Mesenchymal stem cell (in vitro differentiated cells and primary cell): ENCODE measurements around the gene KDM1A.

Source experiments
- DNase-seq: peaks from one replicate; pipeline ENCODE4 v3.0.0-alpha.2; 2013
- H2AFZ ChIP-seq: one replicate; pipeline ENCODE4 v1.6.1; 2013; ENCODE audit warnings: low read depth, mild to moderate bottlenecking, control low read depth, inconsistent platforms, low read length, moderate library complexity
- H2AK5ac ChIP-seq: 2 replicates; pipeline ENCODE4 v1.6.1; 2013; ENCODE audit warnings: low read length, moderate library complexity, mild to moderate bottlenecking, inconsistent platforms; ENCODE audit not compliant: severe bottlenecking
- H2BK120ac ChIP-seq: one replicate; pipeline ENCODE4 v1.6.1; 2013; ENCODE audit warnings: low read depth, mild to moderate bottlenecking, inconsistent platforms, low read length, moderate library complexity
- H2BK12ac ChIP-seq, 2 experiments: one replicate each; pipeline ENCODE4 v1.6.1; 2013; ENCODE audit warnings: inconsistent platforms in 2 of 2, low read length in 2 of 2, mild to moderate bottlenecking in 2 of 2, moderate library complexity in 2 of 2, control low read depth in 1 of 2
- H2BK15ac ChIP-seq: one replicate; pipeline ENCODE4 v1.6.1; 2013; ENCODE audit warnings: mild to moderate bottlenecking, low read depth, inconsistent platforms; ENCODE audit not compliant: poor library complexity, severe bottlenecking
- H2BK5ac ChIP-seq: 2 replicates; pipeline ENCODE4 v1.6.1; 2013; ENCODE audit warnings: low read depth, mild to moderate bottlenecking, low read length, control low read depth, inconsistent platforms; ENCODE audit not compliant: poor library complexity, severe bottlenecking
- H3K14ac ChIP-seq, 2 experiments: one replicate each; pipeline ENCODE4 v1.6.1; 2013; ENCODE audit warnings: inconsistent platforms in 2 of 2, low read length in 2 of 2, control low read depth in 1 of 2, mild to moderate bottlenecking in 1 of 2, moderate library complexity in 1 of 2
- H3K18ac ChIP-seq, 2 experiments: one replicate each; pipeline ENCODE4 v1.6.1; 2013; ENCODE audit warnings: inconsistent platforms in 2 of 2, low read length in 2 of 2, control low read depth in 1 of 2, low read depth in 1 of 2, mild to moderate bottlenecking in 1 of 2
- H3K23ac ChIP-seq, 2 experiments: one replicate each; pipeline ENCODE4 v1.6.1; 2013; ENCODE audit warnings: inconsistent platforms in 2 of 2, low read length in 2 of 2, mild to moderate bottlenecking in 2 of 2, moderate library complexity in 2 of 2, control low read depth in 1 of 2
- H3K27ac ChIP-seq: 2 replicates; pipeline ENCODE4 v1.5.1; 2013; ENCODE audit warnings: mild to moderate bottlenecking, moderate library complexity, low read length, control low read depth, inconsistent platforms; ENCODE audit not compliant: poor library complexity, severe bottlenecking
- H3K27me3 ChIP-seq, 2 experiments: 2 replicates each; pipeline versions ENCODE4 v1.6.1 to v1.7.0; 2013; ENCODE audit warnings: low read length in 2 of 2, mild to moderate bottlenecking in 2 of 2, moderate library complexity in 2 of 2, control low read depth in 1 of 2, inconsistent platforms in 1 of 2; ENCODE audit not compliant: control insufficient read depth in 1 of 2, insufficient read depth in 1 of 2
- H3K36me3 ChIP-seq, 2 experiments: 2 replicates each; pipeline versions ENCODE4 v1.6.1 to v1.7.0; 2013; ENCODE audit warnings: low read length in 2 of 2, control low read depth in 1 of 2, inconsistent platforms in 1 of 2, low read depth in 1 of 2, mild to moderate bottlenecking in 1 of 2; ENCODE audit not compliant: insufficient read depth in 2 of 2, control insufficient read depth in 1 of 2
- H3K4ac ChIP-seq, 2 experiments: one replicate each; pipeline ENCODE4 v1.6.1; 2013; ENCODE audit warnings: inconsistent platforms in 2 of 2, low read length in 2 of 2, mild to moderate bottlenecking in 2 of 2, moderate library complexity in 2 of 2, control low read depth in 1 of 2, low read depth in 1 of 2
- H3K4me1 ChIP-seq: 2 replicates; pipeline ENCODE4 v1.6.1; 2013; ENCODE audit warnings: low read depth, low read length, control low read depth; ENCODE audit not compliant: control insufficient read depth, insufficient read depth
- H3K4me2 ChIP-seq: 2 replicates; pipeline ENCODE4 v1.6.1; 2013; ENCODE audit warnings: low read length, mild to moderate bottlenecking, inconsistent platforms; ENCODE audit not compliant: poor library complexity, severe bottlenecking
- H3K4me3 ChIP-seq, 2 experiments: 2 replicates each; pipeline versions ENCODE4 v1.5.1 to v1.7.0; 2013; ENCODE audit warnings: low read length in 2 of 2, mild to moderate bottlenecking in 2 of 2, control low read depth in 1 of 2, low read depth in 1 of 2; ENCODE audit not compliant: insufficient read depth in 1 of 2
- H3K79me1 ChIP-seq: replicated peaks from 2 replicates; pipeline ENCODE4 v1.6.1; 2013; ENCODE audit warnings: mild to moderate bottlenecking, control low read depth, low read length, inconsistent platforms; ENCODE audit not compliant: poor library complexity, severe bottlenecking
- H3K9ac ChIP-seq: 2 replicates; pipeline ENCODE4 v1.7.0; 2013; ENCODE audit warnings: mild to moderate bottlenecking, low read length, moderate library complexity
- H3K9me3 ChIP-seq: 2 replicates; pipeline ENCODE4 v1.7.0; 2013; ENCODE audit warnings: mild to moderate bottlenecking, low read length; ENCODE audit not compliant: control insufficient read depth
- H4K8ac ChIP-seq: one replicate; pipeline ENCODE4 v1.6.1; 2013; ENCODE audit warnings: inconsistent platforms, mild to moderate bottlenecking, low read length, moderate library complexity
- H4K91ac ChIP-seq: one replicate; pipeline ENCODE4 v1.6.1; 2013; ENCODE audit warnings: mild to moderate bottlenecking, low read length, inconsistent platforms
- WGBS: methylation state at CpG from one replicate; pipeline ENCODE4 v1.1.7; 2013; ENCODE audit warnings: mixed read lengths; 5-methylcytosine and 5-hydroxymethylcytosine counted together

Gene KDM1A

DNA sequence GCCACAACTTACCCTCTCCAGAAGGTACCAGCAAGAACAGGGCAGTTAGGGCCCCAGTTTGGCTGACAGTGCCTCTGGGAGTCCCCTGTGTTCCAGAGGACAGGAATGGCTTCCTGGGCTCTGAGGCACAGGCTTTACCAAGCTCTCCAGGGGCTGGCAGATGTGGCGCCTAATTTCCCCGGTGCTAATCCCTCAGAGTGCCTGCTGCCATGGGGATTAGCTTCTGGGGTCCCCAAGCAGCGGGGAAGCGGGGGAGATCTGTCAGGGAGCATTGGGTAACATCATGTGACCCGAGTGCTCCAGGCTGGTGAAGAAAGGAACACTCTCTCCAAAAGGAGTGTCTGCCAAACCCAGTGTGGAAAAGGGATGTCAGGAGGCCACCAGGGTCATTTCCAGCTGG, 46.5 kb upstream of the KDM1A start, which contains the start of gene LACTBL1:
LACTBL1 (minus strand) TSS at position 107 of the 400 bp plus-strand sequence. CDS start 550 bp downstream, outside the sequence.
- peaks cover 28 to 52% of the 10 kb centered on the region in 2 experiments for H3K27me3 ChIP-seq
- H2BK12ac ChIP-seq, result no peak within 1 kb of the TSS
- no peaks in the 10 kb centered on the region for H3K79me1 ChIP-seq
- no peak within 1 kb of the TSS for H4K91ac ChIP-seq
- no peak within 1 kb of the TSS for H3K4me2 ChIP-seq
- no peak within 1 kb of the TSS for H4K8ac ChIP-seq
- no peak within 1 kb of the TSS for H3K4ac ChIP-seq
- no peaks in the 10 kb centered on the region for H3K9me3 ChIP-seq
- H2AFZ ChIP-seq, result no peak within 1 kb of the TSS
- no peak within 1 kb of the TSS for H2BK120ac ChIP-seq
- no peak for DNase-seq
- no peak within 1 kb of the TSS for H3K23ac ChIP-seq
- no peak within 1 kb of the TSS for H3K14ac ChIP-seq
- H3K27ac ChIP-seq, result no peak within 1 kb of the TSS
- 93% methylated on average over 5 of the region's 5 CpGs for WGBS
- H3K4me3 ChIP-seq, result no peak within 1 kb of the TSS
- H2AK5ac ChIP-seq, result no peak within 1 kb of the TSS
- H2BK5ac ChIP-seq, result no peak within 1 kb of the TSS
- H3K4me1 ChIP-seq, result peaks cover 4% of the 10 kb centered on the region
- H3K9ac ChIP-seq, result no peak within 1 kb of the TSS
- H3K36me3 ChIP-seq, result no peaks in the 10 kb centered on the region
- no peak within 1 kb of the TSS for H3K18ac ChIP-seq
- no peak within 1 kb of the TSS for H2BK15ac ChIP-seq

DNA sequence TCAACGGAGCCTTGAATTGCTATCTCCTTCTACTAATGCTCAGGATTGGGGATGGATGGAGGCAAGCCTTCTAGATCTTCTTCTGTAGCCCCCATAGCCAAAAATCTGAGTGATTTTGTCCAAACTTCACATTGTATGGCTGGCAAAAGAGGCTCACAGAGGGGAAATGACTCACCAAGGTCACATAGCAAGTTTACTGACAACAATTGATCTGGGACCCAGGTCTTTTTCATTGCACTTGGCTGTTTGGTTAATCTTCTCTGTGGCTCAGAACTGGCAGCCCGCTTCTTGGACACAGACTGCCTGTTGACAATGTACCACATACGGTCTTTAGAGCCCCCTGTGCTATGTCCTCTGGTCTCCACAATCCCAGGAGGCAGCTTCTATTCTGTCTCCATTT, 43.6 kb upstream of the KDM1A start:
- H2AK5ac ChIP-seq, result no peak overlapping the region
- H2BK5ac ChIP-seq, result no peak overlapping the region
- peaks cover 16 to 25% of the 10 kb centered on the region in 2 experiments for H3K27me3 ChIP-seq
- no peak overlapping the region for H3K4me3 ChIP-seq
- no peak overlapping the region for H2BK120ac ChIP-seq
- H3K9me3 ChIP-seq, result no peaks in the 10 kb centered on the region
- H3K18ac ChIP-seq, result no peak overlapping the region
- H4K8ac ChIP-seq, result peak overlapping the region; percentile 72
- H3K9ac ChIP-seq, result peak overlapping the region; percentile 70
- no peak overlapping the region for H4K91ac ChIP-seq
- no peak overlapping the region for H3K4ac ChIP-seq
- 79% methylated on average over 3 of the region's 3 CpGs for WGBS
- no peak overlapping the region for H3K14ac ChIP-seq
- H3K4me2 ChIP-seq, result no peak overlapping the region
- H3K27ac ChIP-seq, result no peak overlapping the region
- H3K23ac ChIP-seq, result no peak overlapping the region
- peaks cover 4% of the 10 kb centered on the region for H3K4me1 ChIP-seq
- H2BK12ac ChIP-seq, result no peak overlapping the region
- DNase-seq, result peak; percentile 32
- no peak overlapping the region for H2BK15ac ChIP-seq
- no peak overlapping the region for H2AFZ ChIP-seq
- no peaks in the 10 kb centered on the region for H3K79me1 ChIP-seq
- H3K36me3 ChIP-seq, result no peaks in the 10 kb centered on the region

DNA sequence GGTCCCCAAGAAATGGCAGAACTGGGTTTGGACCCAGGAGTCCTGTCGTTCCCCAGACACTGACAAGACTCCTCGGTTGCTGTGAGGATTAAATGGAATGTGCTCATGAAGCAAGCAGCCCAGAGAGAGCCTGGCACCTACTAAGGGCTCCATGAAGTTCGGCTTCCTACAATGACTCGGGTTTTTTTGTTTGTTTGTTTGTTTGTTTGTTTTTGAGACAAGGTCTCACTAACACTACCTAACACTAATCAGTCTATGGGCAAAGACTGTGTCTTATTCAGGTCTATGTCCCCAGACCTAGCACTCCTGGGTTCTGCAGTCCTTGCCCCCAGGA, 43.2 kb upstream of the KDM1A start:
- peak overlapping the region in 1 of 2 experiments; percentile 23 for H3K18ac ChIP-seq
- H2BK15ac ChIP-seq, result no peak overlapping the region
- H2BK5ac ChIP-seq, result no peak overlapping the region
- no peaks in the 10 kb centered on the region for H3K36me3 ChIP-seq
- H3K79me1 ChIP-seq, result no peaks in the 10 kb centered on the region
- H3K4me3 ChIP-seq, result no peak overlapping the region
- peak overlapping the region; percentile 70 for H4K91ac ChIP-seq
- no peak overlapping the region for H3K23ac ChIP-seq
- no peak overlapping the region for H3K14ac ChIP-seq
- H3K27me3 ChIP-seq, result peaks cover 12 to 21% of the 10 kb centered on the region in 2 experiments
- peak overlapping the region; percentile 74 for H2AFZ ChIP-seq
- peak overlapping the region; percentile 70 for H3K9ac ChIP-seq
- peak overlapping the region; percentile 59 for H2AK5ac ChIP-seq
- 90% methylated on average over 2 of the region's 4 CpGs for WGBS
- H3K4ac ChIP-seq, result no peak overlapping the region
- peaks cover 4% of the 10 kb centered on the region for H3K4me1 ChIP-seq
- peak overlapping the region; percentile 78 for H4K8ac ChIP-seq
- no peak overlapping the region for H2BK120ac ChIP-seq
- H2BK12ac ChIP-seq, result peak overlapping the region in 1 of 2 experiments; percentile 47
- H3K27ac ChIP-seq, result no peak overlapping the region
- DNase-seq, result no peak
- H3K4me2 ChIP-seq, result no peak overlapping the region
- no peaks in the 10 kb centered on the region for H3K9me3 ChIP-seq

DNA sequence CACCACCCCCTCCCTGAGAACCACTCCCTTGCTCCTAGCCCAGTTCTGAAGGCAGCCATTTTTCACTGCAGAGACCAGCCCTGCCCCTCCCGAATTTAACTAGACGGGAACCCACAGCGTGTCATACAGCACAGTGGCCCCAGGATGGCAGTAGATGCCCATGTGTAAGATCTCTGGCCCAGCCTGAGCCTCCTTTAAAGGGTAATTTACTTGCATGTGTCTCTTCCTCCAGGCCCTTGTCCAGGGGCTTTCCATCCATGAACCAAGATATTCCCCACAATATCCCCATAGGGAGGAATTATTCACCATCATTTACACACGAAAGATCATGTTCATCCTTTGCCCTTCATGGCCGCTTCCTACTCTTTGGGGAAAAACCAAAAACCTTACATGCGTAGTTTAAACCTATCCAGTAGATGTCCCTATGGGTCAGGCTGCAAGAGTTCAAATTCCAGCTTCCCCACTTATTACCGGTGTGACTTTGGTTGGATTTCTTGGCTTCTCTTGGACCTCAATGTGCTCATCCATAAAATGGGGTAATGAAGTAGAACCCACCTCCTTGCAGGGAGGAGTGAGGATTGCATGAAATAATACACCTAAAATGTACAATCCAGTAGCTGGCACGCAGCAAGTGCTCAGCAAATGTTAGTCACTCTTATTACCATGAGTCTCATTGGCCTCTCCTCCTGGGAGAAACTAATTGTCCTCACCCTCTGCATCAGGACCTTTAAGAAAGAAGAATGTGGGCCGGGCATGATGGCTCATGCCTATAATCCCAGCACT, 42.6 kb upstream of the KDM1A start:
- H3K14ac ChIP-seq, result no peak overlapping the region
- no peaks in the 10 kb centered on the region for H3K36me3 ChIP-seq
- no peak overlapping the region for H2BK120ac ChIP-seq
- no peaks in the 10 kb centered on the region for H3K9me3 ChIP-seq
- no peak overlapping the region for H3K18ac ChIP-seq
- peak overlapping the region in 1 of 2 experiments; percentile 47 for H2BK12ac ChIP-seq
- no peaks in the 10 kb centered on the region for H3K79me1 ChIP-seq
- H3K4ac ChIP-seq, result no peak overlapping the region
- H4K8ac ChIP-seq, result peak overlapping the region; percentile 78
- no peak overlapping the region for H3K4me3 ChIP-seq
- H2AFZ ChIP-seq, result peak overlapping the region; percentile 74
- H2BK15ac ChIP-seq, result no peak overlapping the region
- no peak overlapping the region for H3K4me2 ChIP-seq
- H3K27me3 ChIP-seq, result peaks cover 7 to 19% of the 10 kb centered on the region in 2 experiments
- no peak overlapping the region for H3K27ac ChIP-seq
- H2AK5ac ChIP-seq, result no peak overlapping the region
- H3K9ac ChIP-seq, result peak overlapping the region; percentile 70
- H4K91ac ChIP-seq, result peak overlapping the region; percentile 70
- 46% methylated on average over 9 of the region's 9 CpGs for WGBS
- H2BK5ac ChIP-seq, result no peak overlapping the region
- peaks cover 4% of the 10 kb centered on the region for H3K4me1 ChIP-seq
- H3K23ac ChIP-seq, result no peak overlapping the region
- DNase-seq, result peak; percentile 88
